Pulmonary artery endothelial cell (primary cell): ENCODE data around the gene EIF4E2. TPM values are rescaled to one million over a fixed set of nuclear protein-coding genes. Genes with fewer than 3 reads are reported as not detected.
"Not testable (repeated sequence)": the region's sequence is repeated elsewhere in the genome, so short reads cannot be mapped to it uniquely, and the experiment has no call there.

Experiments
- DNase-seq: peaks from one replicate; pipeline ENCODE4 v3.0.0-alpha.2; 2011; ENCODE audit warnings: low read depth, low spot score
- total RNA-seq: library from RNA; depleted of rRNA; stranded (reverse); fragments of >200 nt; gene quantifications from 2 replicates; pipeline ENCODE4 v1.2.3, GENCODE V29; 2014

Gene EIF4E2
- total RNA-seq, 1 donor from 2014 or later, result 122 TPM

DNA sequence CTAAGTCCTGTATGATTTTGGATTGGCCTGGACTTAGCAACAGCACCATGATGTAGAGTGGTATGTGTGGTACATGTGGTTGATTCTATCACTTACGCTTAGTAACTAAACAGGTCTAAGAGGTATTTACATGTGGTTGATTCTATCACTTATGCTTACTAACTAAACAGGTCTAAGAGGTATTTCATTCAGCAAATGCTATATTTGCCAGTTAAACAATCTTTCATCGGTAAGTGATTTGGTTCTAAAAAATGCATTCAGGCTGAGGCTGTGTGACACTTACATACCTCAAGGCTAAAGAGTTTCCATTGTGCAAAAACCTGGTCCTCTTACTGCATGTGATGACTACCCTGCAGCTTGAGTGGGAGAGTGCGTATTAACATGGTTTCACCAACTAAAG, 13.1 kb downstream of the EIF4E2 start:
- DNase-seq, result no peak

DNA sequence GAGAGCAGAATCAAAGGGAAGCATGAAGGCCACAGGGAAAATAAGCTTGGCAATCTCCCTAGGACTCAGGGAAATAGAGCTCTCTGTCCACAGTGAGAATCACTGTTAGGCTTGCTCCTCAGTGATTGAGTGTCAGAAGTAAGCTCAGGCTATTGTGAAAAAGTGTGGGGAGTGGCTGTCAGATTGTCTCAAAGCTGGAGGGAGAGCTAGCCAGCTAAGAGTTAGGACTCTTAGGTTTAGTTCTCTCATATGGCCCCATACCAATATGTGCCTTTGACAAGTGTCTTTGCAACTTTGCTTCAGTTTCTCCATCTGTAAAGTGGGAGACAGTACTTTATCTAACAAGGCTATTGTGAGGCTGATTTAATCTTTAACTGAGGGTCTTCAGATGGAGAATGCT, 17.2 kb downstream of the EIF4E2 start:
- DNase-seq, result no peak

DNA sequence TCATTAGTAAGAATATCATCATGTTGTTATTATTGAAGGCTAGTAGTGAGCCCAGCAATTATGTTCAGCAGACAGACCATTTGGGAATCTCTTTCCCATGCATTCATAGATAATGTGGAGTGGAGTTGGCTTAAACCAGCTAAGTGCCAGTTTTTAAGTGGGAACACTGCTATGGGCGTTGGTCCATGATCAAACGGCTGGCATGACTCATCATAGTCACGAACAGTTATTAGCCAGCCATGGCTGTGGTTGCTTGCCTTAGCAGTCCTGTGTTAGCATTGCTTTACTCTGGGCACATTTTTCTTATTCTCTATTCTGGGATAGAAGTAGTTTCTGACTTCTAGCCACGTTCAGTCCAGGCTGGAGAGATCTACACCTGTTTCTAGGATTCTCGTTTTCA, 17.7 kb downstream of the EIF4E2 start:
- no peak for DNase-seq

DNA sequence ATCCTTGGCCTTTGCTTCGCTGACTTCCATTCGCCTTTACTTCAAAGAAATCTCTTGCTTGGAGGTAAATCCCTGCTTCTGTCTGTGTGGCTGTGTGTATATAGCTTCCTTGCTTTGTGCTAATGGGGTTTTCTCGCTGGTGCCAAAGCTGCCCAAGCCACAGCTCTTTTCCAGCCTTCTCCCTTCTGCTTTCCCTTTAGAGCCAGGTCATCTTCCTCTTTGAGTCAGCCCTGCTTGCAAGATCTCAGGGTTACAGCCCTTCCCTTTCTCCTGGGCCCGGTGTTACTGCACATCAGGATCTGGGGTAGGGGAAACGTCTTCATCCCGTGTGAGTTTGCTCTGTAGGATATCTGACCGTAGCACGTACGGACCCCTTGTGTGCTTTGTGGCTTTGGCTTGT, 19.1 kb downstream of the EIF4E2 start:
- DNase-seq, result no peak

DNA sequence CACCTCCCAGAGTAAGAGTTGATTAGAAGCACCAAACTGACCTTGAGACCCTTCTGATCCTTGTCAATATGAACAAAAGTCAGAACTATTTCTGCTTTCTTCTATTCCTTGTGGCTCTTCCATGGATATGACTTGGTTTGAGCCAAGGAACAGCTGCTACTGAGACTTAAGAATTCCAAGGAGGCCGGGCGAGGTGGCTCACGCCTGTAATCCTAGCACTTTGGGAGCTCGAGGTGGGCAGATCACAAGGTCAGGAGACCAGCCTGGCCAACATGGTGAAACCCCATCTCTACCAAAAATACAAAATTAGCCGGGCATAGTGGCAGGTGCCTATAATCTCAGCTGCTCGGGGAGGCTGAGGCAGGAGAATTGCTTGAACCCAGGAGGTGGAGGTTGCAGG, 20.0 kb downstream of the EIF4E2 start:
- DNase-seq, result not testable (repeated sequence)

DNA sequence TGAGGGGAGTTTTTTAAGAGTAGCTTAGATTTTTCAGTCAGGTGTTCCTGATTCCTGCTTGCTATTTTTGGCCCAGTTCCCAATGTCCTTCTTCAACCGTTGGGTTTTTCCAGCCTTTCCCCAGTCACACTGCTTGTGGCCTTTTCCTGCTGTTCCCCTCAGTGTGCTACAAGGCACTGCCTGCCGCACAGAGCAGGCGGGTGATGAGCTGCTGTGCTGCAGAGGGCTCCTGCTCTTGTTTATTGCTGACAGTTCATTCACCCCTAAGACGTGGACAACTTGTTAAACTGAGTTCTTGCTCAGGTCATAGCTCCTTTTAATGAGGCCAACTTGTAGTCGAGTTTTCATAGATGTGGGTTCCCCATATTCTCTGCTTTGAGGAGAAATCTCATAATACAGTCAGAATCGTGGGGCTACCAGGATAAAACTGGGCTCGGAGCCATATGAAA, 20.6 kb downstream of the EIF4E2 start:
- DNase-seq, result no peak

DNA sequence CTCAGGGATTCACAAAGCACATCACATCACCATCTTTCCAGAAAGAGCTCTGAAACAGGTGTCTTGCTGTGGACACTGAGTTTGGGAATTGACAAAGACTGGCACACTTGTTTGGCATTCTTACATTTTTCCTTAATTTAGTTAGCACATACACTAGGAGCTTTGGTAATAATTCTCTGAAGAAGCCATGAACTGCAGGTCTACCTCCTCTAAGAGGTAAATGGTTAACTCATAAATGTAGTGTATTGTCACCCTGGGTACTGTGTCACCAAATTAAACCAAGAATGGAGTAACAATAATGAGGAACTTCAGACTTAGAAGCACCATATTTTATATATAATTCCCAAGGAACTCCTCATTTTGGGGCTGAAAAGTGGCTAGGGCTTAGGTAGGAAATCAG, 22.6 kb downstream of the EIF4E2 start:
- no peak for DNase-seq

DNA sequence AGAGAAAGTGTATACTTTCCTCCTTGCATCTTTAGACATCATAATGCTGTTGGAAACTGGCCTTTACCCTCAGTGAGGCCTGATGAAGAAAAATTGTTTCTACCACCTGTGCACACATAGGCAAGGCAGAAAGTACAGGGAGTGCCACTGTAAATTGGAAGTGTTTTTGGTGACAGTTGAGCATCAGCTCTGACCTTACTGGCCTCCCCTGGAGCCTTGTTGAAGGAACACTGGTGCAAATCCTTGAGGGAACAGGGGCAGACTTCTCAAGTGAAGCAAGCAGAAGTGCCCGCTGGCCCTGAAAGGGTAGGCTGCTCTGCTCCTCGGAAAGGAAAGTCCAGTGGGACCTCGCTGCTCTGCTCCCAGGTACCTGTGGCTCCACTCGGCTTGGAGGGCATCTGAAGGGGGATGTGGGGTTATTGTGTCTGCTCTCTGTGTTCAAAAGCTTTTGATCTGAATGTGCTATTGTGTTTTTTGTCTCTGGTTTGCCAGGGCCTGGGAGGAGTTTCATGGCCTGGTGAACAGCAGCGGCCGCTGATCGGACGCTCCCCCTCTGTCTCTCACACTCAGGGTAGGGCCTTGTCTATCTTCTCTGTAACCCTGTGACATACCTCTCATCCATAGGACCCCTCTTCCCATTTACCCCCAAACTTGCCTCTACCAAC, 23.4 kb downstream of the EIF4E2 start:
- no peak for DNase-seq

DNA sequence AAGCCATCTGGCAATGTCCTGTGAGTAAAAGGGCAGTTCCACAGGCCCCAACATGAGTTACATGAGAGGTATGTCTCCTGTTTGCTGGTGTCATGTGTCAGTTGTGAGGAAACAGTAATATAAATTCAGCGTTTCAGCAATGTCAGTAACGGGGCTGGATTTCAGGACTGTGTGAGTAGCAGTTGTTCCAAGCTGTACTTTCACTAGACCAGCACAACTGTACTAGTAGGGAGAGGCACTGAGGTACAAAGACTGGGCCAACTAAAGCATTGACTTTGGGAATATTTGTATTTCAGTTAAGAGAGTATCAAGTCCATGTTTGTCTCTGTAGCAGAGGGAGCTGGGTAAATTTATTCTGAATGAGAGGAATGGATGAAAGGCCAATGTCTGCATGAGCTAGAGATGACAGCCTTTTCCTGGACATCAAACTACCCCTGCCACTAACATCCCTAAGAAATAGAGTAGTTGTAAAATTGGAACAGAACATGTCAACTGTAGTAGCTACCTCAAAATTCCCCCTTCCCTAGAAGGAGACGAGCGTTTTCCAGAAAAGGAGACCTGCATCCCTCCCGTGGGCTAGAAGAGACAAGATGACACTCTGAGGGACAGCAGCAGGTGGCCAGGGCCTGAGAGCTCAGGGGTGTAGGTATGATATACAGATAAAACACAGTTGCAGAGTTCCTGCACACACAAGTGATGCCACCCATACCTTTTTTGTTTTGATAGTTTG, 24.4 kb downstream of the EIF4E2 start:
- no peak for DNase-seq

DNA sequence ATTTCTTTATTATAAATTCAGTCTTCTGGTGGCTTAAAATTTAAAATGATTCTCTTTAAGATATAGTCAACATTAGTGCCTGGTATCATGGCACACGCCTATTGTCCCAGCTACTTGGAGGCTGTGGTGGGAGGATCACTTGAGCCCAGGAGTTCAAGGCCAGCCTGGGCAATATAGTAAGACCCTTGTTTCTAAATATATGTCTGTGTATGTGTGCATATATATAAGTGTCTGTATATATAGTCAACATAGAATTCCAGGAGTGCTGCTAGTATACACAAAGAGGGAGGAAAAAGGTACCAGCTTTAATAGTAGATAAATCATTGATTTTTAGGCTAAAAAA, 24.9 kb downstream of the EIF4E2 start:
- no peak for DNase-seq

DNA sequence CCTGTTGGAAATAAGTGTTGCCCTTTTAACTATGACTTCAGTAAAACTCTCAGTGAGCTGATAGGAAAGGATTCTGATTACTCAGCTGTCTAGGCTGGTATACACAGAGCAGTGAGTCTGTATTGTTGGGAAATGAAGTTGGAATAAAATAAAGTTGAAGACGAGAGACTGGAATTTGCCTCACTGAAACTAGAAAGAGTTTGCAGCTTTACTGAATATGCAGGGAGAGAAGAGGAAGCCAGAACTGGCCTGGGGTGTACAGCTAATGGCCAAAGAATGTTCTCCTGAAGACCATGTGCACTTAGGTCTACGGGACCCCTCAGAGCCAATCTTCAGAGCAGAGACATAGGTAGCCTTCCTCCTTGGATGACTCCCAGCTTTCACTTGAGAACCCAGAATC, 26.5 kb downstream of the EIF4E2 start:
- no peak for DNase-seq

DNA sequence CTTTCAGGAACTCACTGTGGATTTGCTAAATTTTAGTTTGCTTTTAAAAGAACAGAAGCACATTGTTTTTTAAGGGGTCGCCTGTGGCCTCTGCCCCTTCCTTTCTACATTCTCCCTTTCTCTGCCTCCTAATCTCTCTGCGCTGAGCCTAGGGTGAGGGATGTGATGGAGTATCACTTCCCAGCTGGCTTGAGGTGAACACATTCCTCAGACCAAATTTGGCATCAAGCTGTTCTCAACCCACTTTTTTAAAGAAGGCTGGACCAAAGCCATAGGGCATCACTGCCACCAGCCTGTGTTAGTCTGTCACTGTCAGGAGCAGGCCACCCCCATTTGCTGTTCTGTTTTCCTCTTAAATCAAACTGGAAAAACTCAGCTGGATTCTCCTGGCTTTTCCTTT, 27.4 kb downstream of the EIF4E2 start:
- DNase-seq, result no peak

DNA sequence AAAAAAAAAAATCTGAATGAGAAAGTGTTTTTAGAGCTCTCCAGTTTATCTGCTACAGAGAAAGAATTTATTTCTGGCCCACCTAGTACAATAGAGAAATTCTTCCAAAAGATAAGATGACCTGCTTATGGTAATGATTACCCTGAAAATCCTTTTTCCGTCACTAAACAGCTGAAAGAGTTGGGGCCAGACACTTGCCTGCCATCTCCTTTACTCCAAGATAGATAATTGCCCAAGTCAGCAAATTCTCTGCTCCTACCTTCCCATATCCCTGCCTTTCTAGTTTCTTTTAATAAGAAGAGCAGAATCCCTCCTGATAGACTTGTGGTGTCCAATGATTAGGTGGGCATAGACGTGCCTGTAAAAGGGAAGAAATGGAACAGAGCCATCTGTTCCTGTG, 28.1 kb downstream of the EIF4E2 start:
- no peak for DNase-seq

DNA sequence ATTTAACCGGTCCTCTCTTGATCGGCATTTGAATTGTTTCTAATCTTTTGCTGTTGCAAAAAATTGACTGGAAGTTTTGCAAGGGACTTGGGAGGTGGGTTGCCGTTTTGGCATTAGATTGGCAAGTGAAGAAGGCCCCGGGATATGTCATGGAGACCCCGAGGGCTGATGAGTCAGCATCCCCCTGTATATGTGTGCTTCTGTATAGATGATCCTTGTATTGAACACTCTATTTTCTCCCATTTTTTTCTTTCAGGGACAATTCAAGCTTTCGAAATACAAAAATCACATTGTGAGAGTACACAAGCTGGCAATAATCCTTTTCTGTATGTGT, 30.1 kb downstream of the EIF4E2 start:
- no peak for DNase-seq

DNA sequence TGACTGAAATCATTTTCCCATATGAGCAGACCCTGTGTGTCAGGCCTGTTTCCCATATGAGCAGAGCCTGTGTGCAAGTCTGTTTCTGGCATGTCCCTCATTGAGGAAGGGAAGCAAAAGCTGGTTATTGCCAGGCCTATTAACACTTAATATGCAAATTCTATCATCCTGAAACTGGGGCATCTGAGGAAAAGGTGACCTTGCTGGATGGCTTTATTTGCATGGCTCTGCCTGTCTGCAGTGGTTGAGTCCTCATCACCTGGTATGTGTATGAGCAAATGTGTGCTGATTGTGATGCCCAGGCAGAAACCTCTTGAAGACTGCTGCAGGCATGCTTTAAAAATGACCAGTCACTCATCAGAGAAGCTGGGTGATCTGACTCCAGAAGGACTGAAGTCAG, 31.2 kb downstream of the EIF4E2 start:
- no peak for DNase-seq

DNA sequence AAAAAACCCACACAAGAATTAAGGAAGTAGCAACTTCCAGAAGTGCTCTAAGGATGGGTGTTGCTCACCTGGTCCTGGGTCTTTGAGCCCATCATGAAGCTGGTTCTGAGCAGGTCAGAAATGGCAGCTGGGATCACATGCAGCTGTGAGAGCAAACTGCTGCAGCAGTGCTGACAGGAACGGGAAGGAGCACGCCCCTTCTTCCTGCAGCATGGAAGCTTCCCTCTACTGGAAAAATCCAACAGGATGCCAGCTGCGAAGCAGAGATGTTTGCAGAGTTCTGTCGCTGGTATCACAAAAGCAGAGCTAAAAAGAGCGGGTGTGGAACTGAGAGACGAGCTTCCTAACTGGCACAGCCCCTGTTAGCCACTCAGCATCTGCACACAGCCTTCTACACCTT, 33.7 kb downstream of the EIF4E2 start:
- DNase-seq, result no peak

DNA sequence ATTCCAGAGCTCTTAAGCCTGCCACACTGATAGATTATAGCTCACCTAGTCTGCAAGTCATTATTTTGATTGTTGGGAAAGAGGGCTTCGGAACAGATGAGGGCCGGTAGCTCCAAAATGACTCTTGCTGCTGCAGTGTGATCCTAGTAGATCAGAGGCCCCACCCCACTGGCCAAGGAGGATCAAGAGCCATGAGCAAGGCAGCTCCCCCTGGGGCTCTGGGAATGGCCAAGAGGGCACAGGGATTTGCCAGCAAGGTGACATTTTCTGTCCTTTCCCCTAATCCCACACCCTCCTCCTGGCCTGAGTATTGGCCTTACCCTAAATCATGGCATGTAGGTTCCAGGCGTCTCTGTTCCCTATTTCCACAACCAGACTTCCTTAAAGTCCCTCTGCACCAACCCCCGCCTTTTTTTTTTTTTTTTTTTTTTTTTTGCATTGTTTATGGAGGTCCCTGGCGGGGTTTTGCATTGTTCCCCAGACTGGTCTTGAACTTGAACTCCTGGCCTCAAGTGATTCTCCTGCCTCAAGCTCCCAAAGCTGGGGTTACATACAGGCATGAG, 36.5 kb downstream of the EIF4E2 start:
- DNase-seq, result no peak

DNA sequence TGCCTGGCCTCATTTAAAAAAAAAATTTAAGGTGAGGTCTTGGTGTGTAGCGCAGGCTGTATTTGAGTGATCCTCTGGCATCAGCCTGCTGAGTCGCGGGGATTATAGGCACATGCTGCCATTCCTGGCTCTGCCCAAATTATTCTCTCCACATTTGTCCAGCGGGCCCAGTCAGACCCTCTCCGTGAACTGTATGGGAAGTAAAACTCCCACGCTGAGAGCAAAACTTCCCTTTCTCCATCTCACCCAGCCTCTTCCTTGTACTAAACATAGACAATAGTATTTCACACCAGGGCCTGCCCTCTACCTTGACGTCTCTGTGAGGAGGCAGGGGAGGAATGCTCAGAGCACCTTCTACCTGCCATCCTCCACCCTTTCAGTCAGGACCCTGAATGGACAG, 37.0 kb downstream of the EIF4E2 start:
- DNase-seq, result no peak

DNA sequence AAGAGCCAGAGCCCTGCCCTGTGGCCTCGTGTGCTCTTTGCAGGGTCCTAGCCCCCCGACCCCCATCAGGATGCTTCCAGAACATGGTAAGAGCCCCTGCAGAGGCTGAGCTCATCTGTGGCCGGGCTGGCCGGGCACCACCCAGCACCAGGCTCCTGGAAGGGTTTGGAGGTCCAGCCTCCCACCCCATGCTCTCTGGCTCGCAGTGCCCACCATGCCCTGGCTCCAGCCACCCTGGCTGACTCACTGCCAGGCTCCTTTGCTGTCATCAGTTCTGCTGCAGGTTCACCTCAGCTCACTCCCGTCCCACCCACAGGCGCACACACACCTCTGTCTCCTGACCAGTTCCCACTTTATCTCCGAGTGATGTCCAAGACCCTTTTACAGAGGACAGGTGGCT, 37.5 kb downstream of the EIF4E2 start:
- DNase-seq, result no peak

DNA sequence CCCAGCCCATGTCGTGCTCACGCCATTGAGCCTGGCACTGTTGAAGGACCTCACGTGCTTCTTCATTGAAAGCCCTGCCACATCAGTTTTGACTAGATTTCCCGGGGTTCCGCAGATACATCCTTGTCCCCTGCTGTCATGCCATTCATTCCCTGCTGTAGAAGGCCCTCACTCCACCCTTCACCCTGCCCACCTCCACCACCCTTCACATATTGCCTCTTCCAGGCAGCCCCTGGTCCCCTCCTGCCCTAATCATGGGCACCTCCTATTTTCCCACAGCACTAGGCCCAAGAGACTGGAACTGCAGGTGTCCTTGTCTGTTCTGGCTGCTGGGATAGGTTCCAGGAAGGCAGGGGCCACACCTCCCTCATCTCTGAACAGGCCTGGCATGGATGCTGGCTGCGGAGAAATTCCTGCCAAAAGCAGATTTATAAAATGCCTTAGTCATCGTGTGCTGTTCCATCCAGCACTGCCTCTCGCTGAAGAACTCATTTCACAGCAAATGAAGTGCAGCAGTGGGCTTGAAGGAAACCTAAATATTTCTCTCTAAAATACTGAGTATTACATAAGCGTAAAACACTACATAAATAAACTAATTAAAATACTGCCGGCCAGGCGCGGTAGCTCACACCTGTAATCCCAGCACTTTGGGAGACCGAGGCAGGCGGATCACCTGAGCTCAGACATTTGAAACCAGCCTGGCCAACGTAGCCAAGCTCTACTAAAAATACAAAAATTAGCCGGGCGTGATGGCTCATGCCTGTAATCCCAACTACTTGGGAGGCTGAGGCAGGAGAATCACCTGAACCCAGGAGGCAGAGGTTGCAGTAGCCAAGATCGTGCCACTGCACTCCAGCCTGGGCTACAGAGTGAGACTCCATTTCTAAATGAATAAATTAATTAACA, 38.4 kb downstream of the EIF4E2 start:
- DNase-seq, result no peak

DNA sequence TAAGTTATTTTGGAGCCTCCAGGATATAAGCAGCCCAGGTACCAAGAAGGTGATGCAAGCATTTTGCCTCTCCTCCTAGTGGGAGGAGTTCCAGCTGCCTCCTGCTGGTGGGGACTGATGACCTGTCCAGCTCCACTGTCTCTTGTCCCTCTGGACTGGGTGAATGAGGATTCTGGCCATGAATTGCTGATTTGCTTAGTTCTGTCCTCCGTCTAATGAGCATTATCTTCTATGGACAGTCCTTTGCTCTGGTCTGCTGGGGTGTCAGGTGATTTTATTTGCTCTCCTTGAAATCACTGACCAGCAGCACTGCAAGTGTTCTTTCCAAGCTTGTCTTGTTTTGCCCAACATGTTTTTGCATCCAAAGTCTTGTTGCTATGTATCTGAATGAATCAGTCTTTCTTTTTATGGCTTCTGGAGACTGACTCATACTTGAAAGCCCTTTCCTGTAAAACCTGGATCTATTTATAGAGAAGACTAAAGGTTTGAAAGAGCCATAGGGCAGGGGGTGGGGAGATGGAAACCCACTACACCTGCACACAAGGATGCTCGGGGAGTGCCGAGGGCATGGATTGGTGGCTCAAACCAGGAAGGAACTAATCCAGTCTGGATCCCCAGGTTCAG, 42.4 kb downstream of the EIF4E2 start:
- DNase-seq, result peak; percentile 32

DNA sequence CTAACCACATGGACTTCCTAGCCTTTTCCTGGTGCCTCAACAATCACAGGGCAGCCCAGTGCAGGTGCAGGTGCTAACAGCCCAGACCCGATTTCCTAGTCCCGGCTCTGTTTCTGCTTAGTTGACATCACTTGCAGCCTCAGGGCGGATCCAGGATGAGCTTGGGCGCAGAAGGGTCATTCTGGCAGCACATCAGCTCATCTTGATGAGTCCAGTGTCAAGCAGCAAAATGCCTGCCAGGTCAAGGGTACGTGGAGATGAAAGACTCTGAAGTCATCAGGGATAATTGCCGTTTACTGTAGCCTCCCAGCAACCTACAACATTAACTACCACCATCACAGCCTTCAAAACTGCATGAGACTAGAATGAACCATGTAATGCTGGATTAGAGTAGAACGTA, 43.5 kb downstream of the EIF4E2 start:
- DNase-seq, result no peak
